Stimulated activated CD4-positive, alpha-beta T cell treated with anti-CD3 and anti-CD28 coated beads, TNF-alpha, amount 100 ng/mL, for 1 hour (primary cell): ENCODE measurements around the gene UNC79.

Source experiments
- DNase-seq, 3 donors: peaks; one replicate each; pipeline ENCODE4 v3.0.0-alpha.2; 2020; ENCODE audit warnings: low read depth in 3 of 3, low spot score in 1 of 3

UNC79 gene

DNA sequence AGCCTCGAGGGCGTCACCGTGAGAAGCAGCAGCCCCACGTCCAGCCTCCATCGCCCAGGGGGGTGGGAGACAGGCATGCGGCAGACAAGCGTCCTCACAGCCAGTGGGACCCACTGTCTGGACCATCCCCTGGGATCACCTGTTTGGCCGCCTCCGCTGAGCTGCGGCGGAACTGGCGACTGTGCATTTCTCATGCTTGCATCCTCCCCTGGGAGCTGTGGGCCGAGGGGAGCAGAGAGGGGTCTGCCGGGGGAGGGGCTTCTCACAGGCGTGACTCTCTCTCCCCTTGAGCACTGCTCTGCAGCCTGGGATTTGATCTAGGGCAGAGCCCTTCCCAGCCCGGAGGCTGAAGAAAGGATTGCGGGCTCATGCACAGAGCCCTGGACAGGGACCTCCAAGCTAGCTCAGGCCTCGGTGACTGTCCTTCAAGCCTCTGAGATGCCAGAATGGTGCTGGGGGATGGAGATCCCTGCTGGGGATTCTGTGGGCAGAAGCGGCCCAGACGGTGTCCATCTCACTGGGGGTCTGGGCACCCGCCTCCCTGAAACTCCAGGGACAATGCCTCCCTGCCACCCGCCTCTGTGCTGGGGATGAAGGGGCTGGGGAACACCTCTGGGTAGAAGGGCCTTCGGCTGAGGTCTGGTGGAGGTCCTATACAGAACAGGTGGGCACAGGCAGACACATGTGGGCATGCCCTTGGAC is 296.5 kb downstream of the UNC79 start:
- DNase-seq, result no peak

DNA sequence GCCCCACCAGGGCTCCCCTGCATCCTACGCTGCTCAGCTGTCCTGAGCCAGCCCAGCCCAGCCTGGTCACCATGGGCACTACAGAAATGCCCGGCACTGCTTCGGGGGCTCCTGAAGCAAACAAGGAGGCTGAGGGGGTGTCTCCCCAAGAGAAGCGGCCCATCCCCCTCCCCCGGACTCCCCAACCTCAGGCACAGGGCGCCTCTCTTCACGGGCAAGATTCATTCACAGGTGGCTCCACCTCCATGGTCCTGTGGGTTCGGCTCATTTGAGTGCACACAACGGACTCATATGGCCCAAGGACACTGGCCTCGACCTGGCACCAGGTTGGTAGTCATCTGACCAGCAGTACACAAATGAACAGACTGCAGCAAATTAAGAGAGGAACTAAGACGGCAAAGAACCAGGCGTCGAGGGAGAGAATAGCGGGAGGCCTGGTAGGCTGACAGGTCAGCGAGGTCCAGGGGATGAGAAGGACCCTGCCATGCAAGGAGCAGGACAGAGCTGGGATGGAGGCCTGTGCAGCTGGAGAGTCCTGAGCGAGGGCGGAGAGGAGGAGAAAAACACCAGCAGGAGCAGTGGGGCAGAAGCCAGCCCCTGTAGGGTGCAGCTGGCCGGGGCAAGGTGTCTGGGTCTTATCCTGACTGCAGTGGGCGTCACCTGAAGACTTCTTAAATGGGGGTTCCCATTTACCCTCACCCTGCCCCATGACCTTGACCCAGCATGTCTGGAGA is 297.3 kb downstream of the UNC79 start:
- DNase-seq, result no peak

DNA sequence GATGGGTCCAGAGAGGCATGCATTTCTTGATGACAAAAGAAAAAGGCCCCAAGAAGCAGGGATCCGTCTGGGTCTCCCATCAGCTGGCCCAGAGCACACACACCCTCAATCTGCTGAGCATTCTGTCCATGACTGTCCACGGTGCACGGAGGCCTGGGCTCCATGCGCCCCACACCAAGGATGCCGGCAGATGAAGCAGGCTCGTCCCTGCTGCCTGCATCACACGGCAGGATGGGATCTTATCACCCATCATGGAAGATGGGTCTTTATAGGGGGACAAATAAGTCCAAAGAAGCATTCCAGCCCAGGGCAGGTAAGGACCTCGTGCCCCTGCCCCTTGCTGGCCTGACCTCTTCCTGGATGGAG is 297.9 kb downstream of the UNC79 start:
- DNase-seq, result no peak

DNA sequence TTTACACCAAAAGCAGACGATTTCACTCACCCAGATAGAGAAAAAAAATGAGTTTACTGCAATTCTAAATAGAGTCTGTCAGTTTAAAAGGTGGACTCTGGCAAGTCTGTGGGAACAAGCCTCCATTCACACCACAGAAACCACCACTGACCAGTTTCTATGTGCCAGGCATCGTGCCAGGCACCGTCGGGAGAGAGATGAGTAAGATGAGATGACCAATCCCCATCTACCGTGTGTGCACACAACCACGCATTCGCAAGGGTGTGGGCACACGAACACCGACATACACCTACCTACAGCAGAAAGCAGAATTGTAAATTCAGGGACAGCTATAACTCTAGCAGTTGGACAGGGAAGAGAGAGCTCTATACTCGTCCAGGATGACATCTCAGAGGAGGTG is 299.3 kb downstream of the UNC79 start:
- no peak for DNase-seq

DNA sequence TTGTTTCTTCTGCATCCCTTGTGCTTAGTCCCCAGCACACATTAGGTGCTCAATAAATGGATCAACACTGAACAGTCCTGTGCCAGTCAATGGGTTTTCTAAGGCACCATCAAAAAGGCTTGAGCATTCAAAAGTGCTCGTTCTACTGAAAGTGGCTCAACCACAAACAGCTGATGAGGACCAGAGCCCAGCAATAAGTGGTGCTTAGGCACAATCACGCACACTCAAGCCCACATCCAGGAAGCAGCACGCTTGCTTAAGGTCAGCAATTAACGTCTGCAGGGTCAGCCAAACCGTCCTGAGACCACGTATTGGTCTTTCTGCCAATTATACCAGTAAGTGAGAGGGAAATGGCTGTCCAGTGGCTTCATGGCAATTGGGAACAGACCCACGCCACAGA is 301.0 kb downstream of the UNC79 start:
- DNase-seq, result no peak

DNA sequence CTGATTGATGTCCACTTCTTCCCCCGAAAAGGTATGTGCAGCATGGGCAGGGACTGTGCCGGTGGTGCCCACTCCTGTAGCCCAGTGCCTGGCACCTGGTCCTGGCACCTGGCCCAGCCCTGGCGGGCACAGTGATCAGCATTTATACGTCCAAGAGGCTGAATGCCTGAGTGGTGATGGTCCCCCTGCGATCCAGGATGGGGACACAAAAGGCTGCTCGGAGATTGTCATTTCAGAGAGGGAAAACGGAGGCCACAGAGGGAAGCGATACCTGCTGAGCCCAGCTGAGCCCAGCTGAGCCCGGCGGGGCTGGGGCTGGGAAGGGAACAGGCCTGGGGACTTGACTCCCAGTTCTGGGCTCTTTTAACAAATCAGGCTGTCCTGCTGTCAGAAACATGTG is 301.8 kb downstream of the UNC79 start:
- DNase-seq, result no peak

DNA sequence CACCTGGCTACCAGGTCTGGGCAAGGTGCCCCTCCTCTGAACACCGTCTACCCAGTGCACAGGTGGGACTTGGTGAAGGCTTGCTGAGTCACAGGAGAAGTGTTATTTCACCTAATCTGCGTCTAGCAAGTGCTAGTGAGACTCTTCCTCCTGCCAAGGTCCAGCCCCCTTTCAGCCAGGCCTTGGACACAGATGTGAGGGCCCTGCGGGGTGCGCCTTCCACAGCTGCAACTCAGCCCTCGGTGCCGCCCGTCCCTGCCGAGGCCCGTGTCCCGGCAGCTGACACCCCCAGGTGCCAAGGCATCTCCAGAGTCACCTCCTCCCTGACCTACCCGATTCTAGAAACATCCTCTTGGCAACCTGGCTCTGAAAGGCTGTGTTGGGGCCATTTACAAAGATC is 302.5 kb downstream of the UNC79 start:
- no peak for DNase-seq

DNA sequence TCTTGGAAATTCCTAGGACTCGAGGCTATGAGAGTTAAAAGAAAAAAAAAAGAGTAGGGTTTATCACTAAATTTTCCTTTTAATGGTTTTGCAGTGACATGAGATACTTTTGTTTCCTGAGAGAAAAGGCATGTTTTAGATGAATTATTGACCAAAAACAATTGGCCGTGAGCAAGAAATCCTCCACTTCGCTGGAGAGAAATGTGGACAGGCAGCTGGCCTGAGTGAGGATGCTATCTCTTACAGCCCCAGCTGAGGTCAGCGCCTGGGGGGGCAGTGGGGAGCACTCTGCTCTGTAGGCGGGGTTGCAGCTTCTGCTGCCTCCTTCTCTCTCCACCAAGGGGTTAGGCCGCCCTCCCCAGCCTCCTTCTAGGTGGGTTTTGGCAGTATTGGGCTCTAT is 302.9 kb downstream of the UNC79 start:
- no peak for DNase-seq

DNA sequence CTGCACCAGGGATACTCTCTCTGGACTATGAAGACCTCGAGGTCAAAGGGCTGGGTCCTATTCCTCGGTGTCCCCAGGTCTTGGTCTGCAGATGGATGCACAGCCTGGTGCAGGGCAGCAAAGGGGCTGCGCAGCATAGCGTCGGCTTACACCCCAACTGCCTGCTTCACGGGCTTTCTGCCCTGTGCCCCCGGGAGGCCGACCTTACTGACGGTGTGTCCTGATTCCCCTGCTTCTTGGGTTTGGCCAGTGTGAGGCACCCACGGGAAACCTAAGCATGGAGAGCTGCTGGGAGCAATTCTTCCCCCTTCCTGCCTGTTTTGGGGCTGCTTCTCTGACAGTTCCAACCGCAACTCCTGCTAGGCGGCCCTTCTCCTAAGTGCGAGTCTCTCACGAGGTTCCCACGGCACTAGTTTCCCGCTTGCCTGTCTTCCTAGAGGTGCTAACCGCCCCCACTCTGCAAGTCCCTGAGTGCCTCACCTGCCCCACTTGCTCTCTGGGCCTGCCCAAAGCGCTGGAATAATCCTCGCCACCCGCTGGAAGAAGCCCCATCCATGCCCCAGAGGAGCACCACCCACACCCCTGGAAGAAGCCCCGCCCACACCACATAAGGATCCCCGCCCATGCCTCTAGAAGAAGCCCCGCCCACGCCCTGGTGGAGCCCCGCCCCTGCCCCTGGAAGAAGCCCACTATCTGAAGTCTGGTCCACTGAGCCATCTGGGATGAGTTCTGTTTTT is 303.5 kb downstream of the UNC79 start:
- no peak for DNase-seq

DNA sequence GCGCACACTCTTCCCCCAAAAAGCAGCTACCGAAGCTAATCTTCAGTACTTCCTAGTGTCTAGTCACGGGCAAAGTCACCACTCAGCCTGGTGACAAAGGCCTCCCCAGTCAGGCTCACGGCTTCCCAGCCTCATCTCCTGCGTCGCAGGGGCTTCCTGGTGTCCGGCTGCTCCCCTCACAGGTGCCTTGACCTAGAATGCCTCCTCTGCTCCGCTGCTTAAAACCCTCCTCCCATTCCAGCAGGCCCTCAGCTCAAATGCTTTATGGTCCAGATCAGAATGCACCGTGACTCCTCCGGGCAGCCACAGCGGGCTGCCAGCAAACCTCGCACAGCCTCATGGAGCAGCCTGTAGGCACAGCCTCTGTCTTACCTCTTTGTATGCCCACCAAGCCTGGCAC is 304.5 kb downstream of the UNC79 start:
- no peak for DNase-seq

DNA sequence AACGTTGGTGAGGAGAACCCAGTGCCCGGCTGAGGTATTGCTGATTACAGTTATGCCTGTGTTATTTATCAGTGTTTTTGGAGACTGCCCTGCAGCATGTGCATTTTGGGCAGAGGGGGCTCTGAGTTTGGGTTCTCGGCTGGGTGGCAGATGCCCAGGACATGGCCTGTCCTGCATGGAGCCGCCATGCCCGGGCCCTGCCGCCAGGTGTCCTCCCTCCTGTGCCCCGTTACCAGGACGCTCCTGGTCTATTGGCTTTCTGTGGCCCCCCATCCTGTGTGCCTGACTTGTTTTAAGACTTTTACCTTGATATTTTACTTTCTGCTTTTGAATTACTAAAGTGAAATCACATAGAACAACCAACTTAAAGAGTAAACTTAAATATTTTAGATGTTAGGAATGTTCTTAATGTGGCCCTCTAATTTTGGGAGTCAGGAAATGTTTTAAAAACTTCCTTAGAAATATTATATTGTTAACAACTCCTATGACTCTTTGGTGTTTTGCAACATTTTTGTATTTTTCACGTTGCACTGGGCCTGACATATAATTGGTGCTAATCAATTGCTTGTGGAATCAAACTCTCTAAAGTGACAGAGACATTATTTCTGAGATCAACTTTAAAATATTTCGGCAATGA is 305.8 kb downstream of the UNC79 start:
- DNase-seq, result no peak

DNA sequence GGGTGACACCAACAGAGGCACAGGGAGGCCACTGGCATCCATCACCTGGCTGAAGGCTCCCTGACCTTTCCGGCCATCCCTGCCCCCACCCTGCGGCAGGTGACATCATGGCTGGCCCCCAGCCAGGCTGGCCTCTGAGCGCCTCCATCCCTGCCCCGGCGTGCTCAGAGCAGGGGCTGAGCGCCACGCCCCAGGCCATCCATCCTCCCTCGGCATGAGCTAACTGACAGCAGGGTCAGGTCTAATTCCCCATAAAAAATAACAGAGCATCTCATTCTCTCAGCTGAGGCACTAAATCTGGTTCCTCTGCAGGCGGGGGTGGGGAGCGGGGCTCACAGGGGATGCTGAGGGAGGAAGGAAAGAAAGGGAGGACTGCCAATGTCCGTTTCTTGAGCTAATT is 306.9 kb downstream of the UNC79 start:
- no peak for DNase-seq

DNA sequence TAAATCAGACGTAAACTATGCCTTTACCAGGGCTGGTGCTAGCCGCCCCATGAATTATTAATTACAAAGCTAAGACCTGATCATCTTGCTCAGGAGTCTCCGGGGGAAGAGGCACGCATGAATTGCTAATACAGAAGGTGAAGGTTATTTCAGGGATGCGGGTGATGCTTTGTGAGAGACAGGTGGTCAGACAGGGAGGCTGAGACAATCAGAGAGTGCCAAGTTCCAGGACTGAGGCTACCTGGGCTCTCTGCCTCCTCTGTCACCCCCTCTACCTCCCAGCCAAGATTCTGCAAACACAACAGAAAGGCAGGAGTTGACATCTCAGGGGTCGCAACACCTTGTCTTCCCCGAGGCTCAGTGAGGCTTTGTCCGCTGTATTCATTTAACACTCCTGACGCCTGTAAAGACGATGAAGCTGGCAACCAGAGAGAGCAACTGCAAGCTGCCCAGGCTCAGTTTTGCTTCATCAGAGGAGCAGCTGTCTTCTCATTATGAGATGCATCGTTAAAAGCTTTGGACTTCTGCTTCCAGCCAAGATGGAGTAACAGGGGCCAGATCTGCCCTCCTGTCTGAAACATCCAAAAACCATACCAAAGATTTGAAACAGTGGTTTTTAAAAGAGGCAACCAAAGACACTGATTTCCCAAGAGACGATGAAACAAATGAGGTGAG is 311.0 kb downstream of the UNC79 start:
- DNase-seq, result no peak

DNA sequence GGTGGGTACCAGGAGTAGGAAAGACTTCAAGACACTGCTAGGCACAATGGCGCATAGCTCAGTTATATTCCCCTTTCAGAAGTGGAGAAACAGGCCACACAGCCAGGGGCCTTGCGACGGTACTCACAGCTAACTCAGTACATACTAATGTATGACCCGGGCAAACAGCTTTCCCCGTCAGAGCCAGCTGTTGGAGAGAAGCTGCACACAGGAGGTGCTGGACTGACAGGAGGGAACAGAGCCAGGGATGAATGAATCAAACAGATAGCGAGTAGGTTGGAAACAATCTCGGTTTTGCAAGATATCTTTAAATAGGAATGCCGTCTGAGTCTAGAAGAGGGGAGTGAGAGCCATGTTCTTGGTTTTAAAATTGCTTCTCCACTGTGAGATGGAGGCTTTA is 312.0 kb downstream of the UNC79 start:
- DNase-seq, result no peak

DNA sequence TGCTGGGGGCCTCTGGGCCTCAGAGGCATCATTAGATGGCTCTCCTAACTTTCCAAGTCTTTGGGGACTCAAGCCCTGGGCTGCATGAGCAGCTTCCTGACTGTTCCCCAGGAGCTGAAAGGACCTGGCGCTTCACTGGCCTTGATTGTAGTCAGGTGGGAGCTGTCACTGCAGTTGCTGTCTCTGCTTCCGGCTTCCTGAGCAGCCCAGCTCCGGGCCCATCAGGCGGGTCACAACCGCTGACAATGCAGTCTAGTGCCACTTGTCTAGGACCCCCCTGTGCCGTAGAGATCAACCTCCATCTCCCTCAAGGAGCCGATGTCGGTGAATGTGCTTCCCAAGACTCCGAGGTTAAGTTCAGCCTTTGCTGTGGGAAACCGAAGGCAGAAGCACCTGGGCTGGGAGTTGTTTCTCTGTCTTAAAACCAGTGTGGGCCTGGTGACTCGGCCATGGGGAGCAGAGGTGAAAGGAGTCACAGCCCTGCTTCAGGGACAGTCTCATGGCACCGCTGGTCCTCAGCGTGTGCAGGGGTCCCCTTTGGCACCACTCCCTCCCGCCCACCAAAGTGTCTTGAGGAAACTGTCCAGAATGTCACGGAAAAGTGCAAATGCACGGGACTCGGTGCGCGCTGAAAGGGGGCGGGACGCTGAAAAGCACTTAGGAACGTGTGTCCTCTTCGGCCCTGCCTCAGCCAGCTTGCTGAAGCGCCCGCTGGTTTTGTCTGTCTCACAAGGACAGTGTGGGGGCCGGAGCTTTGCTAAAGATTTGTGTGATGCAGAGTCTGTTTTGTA is 312.7 kb downstream of the UNC79 start:
- no peak for DNase-seq

DNA sequence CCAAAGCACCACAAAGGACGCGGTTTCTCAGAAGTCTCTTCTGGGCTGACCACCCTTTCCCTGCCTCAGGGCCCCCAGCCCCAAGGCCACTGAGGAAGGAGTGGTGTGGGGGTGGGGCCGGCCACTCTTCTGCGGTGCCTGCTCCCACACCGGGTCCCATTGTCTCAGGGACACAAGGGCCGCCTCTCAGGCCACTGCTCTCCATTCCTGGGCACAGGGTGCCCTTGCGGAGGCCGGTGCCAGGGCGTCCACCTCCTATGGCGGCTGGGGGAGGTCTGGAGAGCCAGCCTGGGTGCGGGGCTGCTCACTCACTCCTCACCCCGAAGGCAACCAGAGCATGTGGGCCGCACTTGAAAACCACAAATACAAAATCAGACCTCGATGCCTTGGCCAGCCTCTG is 313.4 kb downstream of the UNC79 start:
- DNase-seq, result no peak

DNA sequence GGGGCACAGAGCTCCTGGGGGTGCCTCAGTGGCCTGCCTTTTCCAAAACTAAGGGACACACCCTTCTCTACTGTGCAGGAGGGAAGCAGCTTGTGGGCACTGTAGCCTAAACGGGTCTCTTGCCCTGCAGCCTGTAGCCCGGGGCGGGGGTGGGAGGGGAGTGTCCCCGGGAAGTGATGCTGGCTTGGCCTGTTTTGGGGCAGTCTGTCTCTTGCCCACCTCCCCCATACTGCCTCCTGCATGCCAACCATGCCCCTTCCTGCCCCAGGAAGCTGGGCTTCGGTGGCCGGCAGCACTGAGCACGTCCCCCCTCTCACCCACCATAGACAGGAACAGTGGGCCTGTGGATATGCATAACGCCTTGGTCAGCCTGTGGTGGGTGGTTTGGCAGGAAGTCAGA is 314.1 kb downstream of the UNC79 start:
- no peak for DNase-seq

DNA sequence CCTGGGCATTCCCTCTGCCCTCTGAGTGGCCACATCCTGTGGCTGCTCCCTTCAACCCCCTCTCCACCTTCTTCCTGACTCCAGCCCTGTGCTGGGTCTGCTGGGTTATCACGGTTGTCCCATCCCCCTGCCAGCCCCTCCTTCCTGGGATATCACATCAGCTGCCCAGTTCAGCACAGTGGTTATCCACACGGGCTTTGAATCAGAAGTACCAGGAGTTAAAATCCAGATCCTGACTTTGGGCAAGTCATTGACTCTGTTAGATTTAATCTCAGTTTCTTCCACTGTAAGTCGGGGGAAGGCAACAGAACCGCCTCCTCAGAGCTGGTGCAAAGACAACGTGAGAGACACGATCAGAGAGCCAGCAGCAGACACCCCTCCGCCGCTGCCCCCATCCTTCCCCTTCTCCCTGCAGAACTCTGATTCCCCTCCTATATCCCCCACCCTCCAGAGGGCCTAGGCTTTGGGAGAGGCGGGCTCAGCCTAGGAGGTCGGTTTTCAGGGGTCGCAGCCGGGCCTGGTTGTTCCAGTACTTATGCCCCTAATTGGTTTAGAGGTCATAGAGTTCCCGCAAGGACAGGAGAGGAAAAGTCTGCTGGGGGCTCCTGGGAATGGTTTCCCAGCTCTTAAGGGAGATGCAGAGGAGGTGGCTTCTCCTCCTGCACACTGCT is 315.0 kb downstream of the UNC79 start:
- DNase-seq, result no peak

DNA sequence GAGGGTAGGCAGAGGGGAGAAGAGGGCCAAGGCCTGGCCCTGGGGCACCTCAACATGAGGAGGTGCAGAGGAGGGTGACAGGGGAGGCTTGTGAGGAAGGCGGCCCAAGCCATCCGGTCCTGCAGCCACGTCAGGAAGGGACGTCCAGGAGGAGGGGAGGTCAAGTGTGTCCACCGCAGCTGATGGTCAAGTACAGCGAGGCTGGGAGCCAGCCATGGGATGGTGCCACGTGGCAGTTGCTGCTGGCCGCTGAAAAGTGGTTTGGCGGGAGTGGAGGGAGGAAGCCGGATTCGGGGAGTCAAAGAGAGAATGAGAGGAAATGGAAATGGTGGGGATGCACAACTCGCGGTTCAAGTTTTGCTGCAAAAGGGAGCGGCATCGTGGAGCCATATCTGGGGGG is 316.4 kb downstream of the UNC79 start:
- DNase-seq, result no peak

DNA sequence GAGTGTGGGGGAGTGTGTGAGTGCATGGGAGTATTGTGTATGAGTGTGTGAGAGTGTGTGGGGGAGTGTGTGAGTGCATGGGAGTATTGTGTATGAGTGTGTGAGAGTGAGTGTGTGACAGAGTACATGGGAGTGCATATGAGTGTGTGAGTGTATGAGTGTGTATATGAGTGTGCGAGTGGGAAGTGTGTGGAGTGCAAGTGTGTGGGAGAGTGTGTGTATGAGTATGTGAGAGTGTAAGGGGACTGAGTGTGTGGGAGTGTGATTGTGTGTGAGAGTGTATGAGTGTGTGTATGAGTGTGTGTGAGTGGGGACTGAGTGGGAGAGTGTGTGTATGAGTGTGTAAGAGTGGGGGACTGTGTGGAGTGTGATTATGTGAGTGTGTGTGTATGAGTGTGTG is 316.8 kb downstream of the UNC79 start:
- DNase-seq, result no peak
